OCI-LY3 (cell line): Measurements from ENCODE around the gene HAGH.

Experiments
- CTCF ChIP-seq: fragments of 200-600, 300-600 bp; sonication (generic); IDR thresholded peaks from 2 replicates; pipeline ENCODE4 v1.5.1; 2014; ENCODE audit warnings: antibody characterized with exemption, low read length, low read depth
- EZH2phosphoT487 ChIP-seq: fragments of 200-600 bp; shearing (Covaris generic); IDR thresholded peaks from 2 replicates; pipeline ENCODE4 v1.6.1; 2018; ENCODE audit warnings: antibody characterized with exemption, mixed run types, low read depth

DNA sequence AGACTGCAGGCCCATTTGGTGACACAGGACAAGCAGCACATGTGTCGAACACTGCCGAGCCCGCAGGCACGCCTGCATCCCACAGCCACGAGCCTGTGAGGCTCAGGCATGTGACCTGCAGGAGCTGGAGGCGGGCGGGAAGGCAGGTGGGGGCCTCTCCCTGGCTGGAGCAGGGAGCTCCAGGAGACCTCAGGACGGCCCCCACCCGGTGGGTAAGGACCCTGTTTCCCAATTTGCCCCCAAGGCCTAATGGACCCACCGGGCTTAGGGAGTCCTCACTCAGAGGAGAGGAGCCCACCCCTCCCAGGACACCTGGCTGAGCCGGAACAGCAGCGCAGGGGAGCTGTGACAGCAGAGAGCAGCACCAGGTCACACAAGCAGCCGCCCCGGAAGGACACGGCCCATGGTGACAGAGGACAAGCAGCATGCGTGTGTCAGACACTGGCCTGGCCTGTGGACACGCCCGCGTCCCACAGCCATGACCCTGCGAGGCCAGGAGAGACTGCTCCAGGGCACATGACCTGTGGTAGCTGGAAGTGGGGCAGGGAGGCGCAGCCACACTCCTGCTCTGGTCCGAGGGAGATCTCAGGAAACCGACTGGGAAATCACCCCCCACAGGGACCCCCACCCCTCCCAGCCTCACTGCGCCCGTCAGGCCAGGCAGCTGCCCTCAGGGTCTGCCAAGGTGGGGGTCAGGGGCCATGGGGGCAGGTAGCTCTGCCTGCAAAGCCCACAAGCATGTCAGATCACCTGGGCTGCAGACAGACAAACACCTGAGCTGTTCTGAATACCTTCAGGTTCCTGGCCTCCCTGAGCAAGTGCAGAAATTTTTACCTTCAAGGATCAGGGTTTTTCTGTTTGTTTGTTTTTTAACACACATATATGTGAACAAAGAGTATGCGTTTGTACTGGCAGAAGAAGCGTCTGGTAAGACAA, 46.6 kb downstream of the HAGH start:
- TF ChIP-seq CTCF = no peak
- TF ChIP-seq EZH2phosphoT487 = no peak
